Liver (tissue), 9 donors: ENCODE measurements around the gene NRF1. TPM values are rescaled to one million over a fixed set of nuclear protein-coding genes. Genes with fewer than 3 reads are reported as not detected.

Experiments used
- DNase-seq: peaks from one replicate; pipeline ENCODE4 v3.0.0-alpha.2; 2017; ENCODE audit warnings: low spot score
- H3K27ac ChIP-seq, 2 donors: one replicate each; pipeline ENCODE4 v1.7.0; 2013; ENCODE audit warnings: inconsistent platforms in 2 of 2, low read length in 2 of 2, control low read depth in 1 of 2, low read depth in 1 of 2, mild to moderate bottlenecking in 1 of 2
- H3K27me3 ChIP-seq, 4 donors: one replicate each; pipeline versions ENCODE4 v1.6.1 to v1.7.0; 2013; ENCODE audit warnings: low read length in 3 of 4, inconsistent platforms in 1 of 4, mild to moderate bottlenecking in 1 of 4, moderate library complexity in 1 of 4; ENCODE audit not compliant: control insufficient read depth in 4 of 4, insufficient read depth in 4 of 4
- H3K36me3 ChIP-seq, 4 donors: one replicate each; pipeline versions ENCODE4 v1.6.1 to v1.7.0; 2013; ENCODE audit warnings: low read length in 3 of 4, mild to moderate bottlenecking in 3 of 4, low read depth in 1 of 4, moderate library complexity in 1 of 4; ENCODE audit not compliant: control insufficient read depth in 4 of 4, insufficient read depth in 3 of 4
- H3K4me1 ChIP-seq, 4 donors: one replicate each; pipeline versions ENCODE4 v1.6.1 to v1.7.0; 2013; ENCODE audit warnings: low read length in 3 of 4, mild to moderate bottlenecking in 3 of 4, moderate library complexity in 1 of 4; ENCODE audit not compliant: control insufficient read depth in 4 of 4, insufficient read depth in 4 of 4
- H3K4me3 ChIP-seq, 3 donors: one replicate each; pipeline versions ENCODE4 v1.6.1 to v1.7.0; 2013; ENCODE audit warnings: low read length in 3 of 3, control low read depth in 1 of 3, low read depth in 1 of 3, mild to moderate bottlenecking in 1 of 3
- H3K9ac ChIP-seq, 2 donors: one replicate each; pipeline ENCODE4 v1.7.0; 2013; ENCODE audit warnings: low read length in 2 of 2, mild to moderate bottlenecking in 2 of 2, moderate library complexity in 2 of 2, control low read depth in 1 of 2, low read depth in 1 of 2
- H3K9me3 ChIP-seq, 4 donors: one replicate each; pipeline versions ENCODE4 v1.6.1 to v1.7.0; 2013; ENCODE audit warnings: low read length in 3 of 4; ENCODE audit not compliant: control insufficient read depth in 4 of 4
- ATF3 ChIP-seq: IDR thresholded peaks from 2 replicates; pipeline ENCODE4 v1.6.1; 2016; ENCODE audit warnings: antibody characterized with exemption
- CTCF ChIP-seq: fragments of 150-350 bp; IDR thresholded peaks from 2 replicates; pipeline ENCODE4 v1.5.1; 2017; ENCODE audit warnings: improper control_type of control experiment, low read depth, low read length; ENCODE audit not compliant: missing input control
- EGR1 ChIP-seq, 2 donors: IDR thresholded peaks; 2 replicates each; pipeline ENCODE4 v1.6.1; 2016 to 2018; ENCODE audit warnings: antibody characterized with exemption in 2 of 2, low read depth in 2 of 2
- FOXA1 ChIP-seq: IDR thresholded peaks from 2 replicates; pipeline ENCODE4 v1.6.1; 2016; ENCODE audit warnings: antibody characterized with exemption
- FOXA2 ChIP-seq: IDR thresholded peaks from 2 replicates; pipeline ENCODE4 v1.6.1; 2016; ENCODE audit warnings: antibody characterized with exemption
- GABPA ChIP-seq, 2 donors: IDR thresholded peaks in 1 of 2; conservative IDR thresholded peaks in 1 of 2; 2 replicates each; pipeline ENCODE4 v1.6.1; 2016; ENCODE audit warnings: antibody characterized with exemption in 2 of 2, mild to moderate bottlenecking in 1 of 2, moderate library complexity in 1 of 2
- HNF4A ChIP-seq, 2 donors: conservative IDR thresholded peaks; 2 replicates each; pipeline ENCODE4 v1.6.1; 2016; ENCODE audit warnings: antibody characterized with exemption in 2 of 2, mild to moderate bottlenecking in 2 of 2
- HNF4G ChIP-seq: IDR thresholded peaks from 2 replicates; pipeline ENCODE4 v1.6.1; 2016; ENCODE audit warnings: antibody characterized with exemption
- JUND ChIP-seq, 2 donors: IDR thresholded peaks; 2 replicates each; pipeline ENCODE4 v1.6.1; 2016; ENCODE audit warnings: antibody characterized with exemption in 2 of 2
- MAX ChIP-seq: IDR thresholded peaks from 2 replicates; pipeline ENCODE4 v1.6.1; 2016; ENCODE audit warnings: antibody characterized with exemption
- NR2F2 ChIP-seq: IDR thresholded peaks from 2 replicates; pipeline ENCODE4 v1.6.1; 2016; ENCODE audit warnings: antibody characterized with exemption
- RAD21 ChIP-seq, 2 donors: IDR thresholded peaks; 2 replicates each; pipeline ENCODE4 v1.6.1; 2016; ENCODE audit warnings: antibody characterized with exemption in 2 of 2, mild to moderate bottlenecking in 2 of 2
- REST ChIP-seq: IDR thresholded peaks from 2 replicates; pipeline ENCODE4 v1.6.1; 2016; ENCODE audit warnings: antibody characterized with exemption, mild to moderate bottlenecking
- RXRA ChIP-seq, 2 donors: IDR thresholded peaks; 2 replicates each; pipeline ENCODE4 v1.6.1; 2017 to 2018; ENCODE audit warnings: antibody characterized with exemption in 2 of 2, mild to moderate bottlenecking in 1 of 2
- SP1 ChIP-seq: IDR thresholded peaks from 2 replicates; pipeline ENCODE4 v1.6.1; 2018; ENCODE audit warnings: antibody characterized with exemption, mild to moderate bottlenecking
- TAF1 ChIP-seq: conservative IDR thresholded peaks from 2 replicates; pipeline ENCODE4 v1.6.1; 2016; ENCODE audit warnings: antibody characterized with exemption, mild to moderate bottlenecking
- YY1 ChIP-seq: IDR thresholded peaks from 2 replicates; pipeline ENCODE4 v1.6.1; 2016; ENCODE audit warnings: antibody characterized with exemption, mild to moderate bottlenecking
- ZBTB33 ChIP-seq: IDR thresholded peaks from 2 replicates; pipeline ENCODE4 v1.6.1; 2016; ENCODE audit warnings: antibody characterized with exemption
- WGBS: extraction: QIAGEN DNeasy Blood & Tissue Kit; methylation state at CpG from one replicate; pipeline ENCODE4 v1.1.7; 2013; 5-methylcytosine and 5-hydroxymethylcytosine counted together
- polyA plus RNA-seq, 2 donors: library from polyadenylated mRNA; stranded (reverse) in 1 of 2; unstranded in 1 of 2; fragments of 200-250 nt in 1 of 2; fragments of >200 nt in 1 of 2; fragmentation: Nextera tagmentation in 1 of 2; extraction: Ambion mirVana in 1 of 2; gene quantifications; one replicate each; pipeline versions ENCODE4 v1.2.1 to v1.2.3, GENCODE V29; 2013 to 2015
- total RNA-seq, 2 donors: library from RNA; depleted of rRNA; stranded (reverse); fragments of >200 nt; gene quantifications; one replicate each; pipeline ENCODE4 v1.2.3, GENCODE V29; 2014
- donor health status: healthy.
- donor health status: healthy.
- donor health status: healthy.
- donor health status: healthy.
- donor health status: healthy.

Gene NRF1
- total and polyA plus RNA-seq, 4 donors: 1.3 to 14.8 (median 5.3) TPM

- H3K36me3 ChIP-seq: peaks cover 6 to 34% (median 24%) of the 10 kb centered on the region in 4 donors
- H3K27me3 ChIP-seq: no peaks in the 10 kb centered on the region
- TF ChIP-seq RAD21 (IDR thresholded peaks at IDR 0.05) (no peak), EGR1 (IDR thresholded peaks at IDR 0.05; ENCODE audit: low read depth in 2 of 2) (no peak), ATF3 (no peak), NR2F2 (no peak), FOXA2 (no peak), YY1 (no peak), HNF4A (conservative IDR thresholded peaks at IDR 0.05) (no peak), MAX (no peak), GABPA (IDR thresholded peaks at IDR 0.05 in 1 of 2, conservative IDR thresholded peaks at IDR 0.05 in 1 of 2) (no peak), CTCF (no peak), ZBTB33 (no peak), REST (no peak), JUND (IDR thresholded peaks at IDR 0.05) (no peak), TAF1 (no peak), RXRA (IDR thresholded peaks at IDR 0.05) (no peak), FOXA1 (no peak)
- H3K9me3 ChIP-seq: no peaks in the 10 kb centered on the region
- DNase-seq: no peak
- no peak overlapping the region for H3K4me3 ChIP-seq
- H3K9ac ChIP-seq: no peak overlapping the region
- WGBS: 99% methylated on average over 3 of the region's 3 CpGs
- H3K4me1 ChIP-seq: no peaks in the 10 kb centered on the region
- no peak overlapping the region for H3K27ac ChIP-seq
Measured at GRCh38 chr7:129730159-129730558, 118.6 kb downstream of the NRF1 start.

- Histone ChIP-seq H3K9ac (no peak overlapping the region), H3K36me3 (peaks cover 2 to 24% (median 11%) of the 10 kb centered on the region in 4 donors), H3K4me3 (no peak overlapping the region), H3K27me3 (no peaks in the 10 kb centered on the region), H3K4me1 (no peaks in the 10 kb centered on the region), H3K9me3 (no peaks in the 10 kb centered on the region), H3K27ac (no peak overlapping the region)
- 96% methylated on average over 5 of the region's 5 CpGs for WGBS
- TF ChIP-seq HNF4G (no peak), MAX (no peak), EGR1 (IDR thresholded peaks at IDR 0.05; ENCODE audit: low read depth in 2 of 2) (no peak), YY1 (no peak), RXRA (IDR thresholded peaks at IDR 0.05) (no peak), FOXA1 (no peak), SP1 (no peak)
- no peak for DNase-seq
Measured at GRCh38 chr7:129734400-129734799, 122.9 kb downstream of the NRF1 start.
